ENCODE measurements around the gene HLA-F. TPM values are rescaled to one million over a fixed set of nuclear protein-coding genes. Genes with fewer than 3 reads are reported as not detected.

HLA-F gene
- total RNA-seq, 1 donor from 2014 or later: 33.3 TPM

- no peak for DNase-seq
Measured at GRCh38 chr6:29724937-29725869, 2.0 kb downstream of the HLA-F start.

- DNase-seq: no peak
Measured at GRCh38 chr6:29726001-29726400, 2.8 kb downstream of the HLA-F start.

- no peak for DNase-seq
Measured at GRCh38 chr6:29726571-29727194, 3.4 kb downstream of the HLA-F start.

- no peak for DNase-seq
Measured at GRCh38 chr6:29727637-29728036, 4.4 kb downstream of the HLA-F start.

- no peak for DNase-seq
Measured at GRCh38 chr6:29728173-29728874, 5.1 kb downstream of the HLA-F start.

GRCh38 chr6:29728875-29729270 lies 5.6 kb downstream of the HLA-F start:
- DNase-seq: no peak

GRCh38 chr6:29729774-29730328 lies 6.6 kb downstream of the HLA-F start:
- no peak for DNase-seq

- DNase-seq: no peak
Measured at GRCh38 chr6:29730575-29731126, 7.4 kb downstream of the HLA-F start.

GRCh38 chr6:29731281-29731680 lies 8.0 kb downstream of the HLA-F start:
- DNase-seq: no peak

- DNase-seq: no peak
Measured at GRCh38 chr6:29733057-29733456, 9.8 kb downstream of the HLA-F start.

- no peak for DNase-seq
Measured at GRCh38 chr6:29734046-29735018, 11.1 kb downstream of the HLA-F start.

- DNase-seq: no peak
Measured at GRCh38 chr6:29736563-29736962, 13.3 kb downstream of the HLA-F start.

GRCh38 chr6:29737707-29738630 lies 14.7 kb downstream of the HLA-F start:
- DNase-seq: peak; percentile 61

- DNase-seq: no peak
Measured at GRCh38 chr6:29739136-29739881, 16.1 kb downstream of the HLA-F start.

GRCh38 chr6:29739882-29740261 lies 16.6 kb downstream of the HLA-F start:
- DNase-seq: no peak

GRCh38 chr6:29741592-29741991 lies 18.4 kb downstream of the HLA-F start:
- no peak for DNase-seq

- DNase-seq: no peak
Measured at GRCh38 chr6:29742127-29742526, 18.9 kb downstream of the HLA-F start.

- DNase-seq: no peak
Measured at GRCh38 chr6:29743025-29743424, 19.8 kb downstream of the HLA-F start.

- DNase-seq: no peak
Measured at GRCh38 chr6:29743568-29743967, 20.3 kb downstream of the HLA-F start.
